ENCODE data around the gene LMBR1L. TPM values are rescaled to one million over a fixed set of nuclear protein-coding genes. Genes with fewer than 3 reads are reported as not detected.
"Not testable (repeated sequence)": the region's sequence is repeated elsewhere in the genome, so short reads cannot be mapped to it uniquely, and the experiment has no call there.

Gene LMBR1L
- total and polyA plus RNA-seq, 8 donors: 12.9 to 76.5 (median 22.7) TPM

GRCh38 chr12:49130151-49131050, 19.8 kb upstream of the LMBR1L start:
- Histone ChIP-seq H3K36me3 (peaks cover 4 to 11% (median 9%) of the 10 kb centered on the region in 3 donors), H3K4me3 (peak overlapping the region; percentile 84 to 99 (median 94)), H3K9me3 (no peaks in the 10 kb centered on the region), H3K27ac (peak overlapping the region; percentile 96 to 99 (median 98)), H3K27me3 (no peaks in the 10 kb centered on the region), H3K4me1 (peaks cover 0 to 24% (median 19%) of the 10 kb centered on the region in 3 donors)
- no peak for FAIRE-seq
- ATAC-seq: peak; percentile 82 to 90 (median 84)
- peak; percentile 93 to 99 (median 95) for DNase-seq
- intact Hi-C loops (cut with DNase I): no loop called here
- WGBS, 2 donors: 0% methylated on average over 57 to 66 of the region's 66 CpGs
- peak; percentile 84 to 87 (median 86) for TF ChIP-seq CTCF (IDR thresholded peaks at IDR 0.05)

GRCh38 chr12:49129332-49130150, 18.9 kb upstream of the LMBR1L start:
- TF ChIP-seq CTCF (IDR thresholded peaks at IDR 0.05): no peak
- Histone ChIP-seq H3K27me3 (no peaks in the 10 kb centered on the region), H3K9me3 (no peaks in the 10 kb centered on the region), H3K36me3 (peaks cover 4 to 11% (median 9%) of the 10 kb centered on the region in 3 donors), H3K27ac (peak overlapping the region; percentile 96 to 99 (median 98)), H3K4me1 (peaks cover 0 to 24% (median 19%) of the 10 kb centered on the region in 3 donors), H3K4me3 (peak overlapping the region in 3 of 4 donors; percentile 84 to 99 (median 89))
- intact Hi-C loops (cut with DNase I): loop anchor here in 1 of 3 donors (10.0 kb wide), 1 partner anchor 105 kb away; no protein-coding TSS in a partner anchor
- ATAC-seq (no peak), FAIRE-seq (no peak), DNase-seq (peak in 2 of 6 donors; percentile 11 to 32)
- WGBS, 2 donors: 60 to 64% methylated on average over 18 of the region's 18 CpGs

GRCh38 chr12:49127971-49128370, 17.3 kb upstream of the LMBR1L start:
- Histone ChIP-seq H3K36me3 (peaks cover 4 to 11% (median 9%) of the 10 kb centered on the region in 3 donors), H3K4me1 (peaks cover 0 to 19% (median 19%) of the 10 kb centered on the region in 3 donors)
- ATAC-seq, H3K4me3 ChIP-seq, H3K27me3 ChIP-seq, H3K9me3 ChIP-seq, FAIRE-seq, H3K27ac ChIP-seq, DNase-seq: not testable (repeated sequence)
- intact Hi-C loops (cut with DNase I): loop anchor here in 1 of 3 donors (10.0 kb wide), 1 partner anchor 107 kb away; no protein-coding TSS in a partner anchor
- WGBS, 2 donors: 90 to 99% methylated on average over 6 to 8 of the region's 8 CpGs

GRCh38 chr12:49126852-49127763, 16.5 kb upstream of the LMBR1L start:
- no peak for FAIRE-seq

More at GRCh38 chr12:49126852-49127763, 16.5 kb upstream of the LMBR1L start:
- DNase-seq: no peak
- H3K27me3 ChIP-seq: no peaks in the 10 kb centered on the region
- H3K27ac ChIP-seq: no peak overlapping the region
- intact Hi-C loops (cut with DNase I): loop anchor here in 1 of 3 donors (10.0 kb wide), 1 partner anchor 108 kb away; no protein-coding TSS in a partner anchor
- 91 to 92% methylated on average over 4 of the region's 4 CpGs for WGBS, 2 donors
- peaks cover 0 to 12% (median 11%) of the 10 kb centered on the region in 3 donors for H3K4me1 ChIP-seq
- H3K9me3 ChIP-seq: no peaks in the 10 kb centered on the region
- H3K36me3 ChIP-seq: peaks cover 4 to 11% (median 9%) of the 10 kb centered on the region in 3 donors
- ATAC-seq: no peak
- no peak for TF ChIP-seq CTCF (IDR thresholded peaks at IDR 0.05)
- H3K4me3 ChIP-seq: no peak overlapping the region
